Body of pancreas (tissue), 4 donors: ENCODE data around the gene RAB15.

ENCODE experiments used
- POLR2A ChIP-seq, 3 donors: fragments of 450-650 bp; IDR thresholded peaks; one replicate each; pipeline ENCODE4 v1.6.1; 2016; ENCODE audit warnings: antibody characterized with exemption in 3 of 3, mild to moderate bottlenecking in 2 of 3
- TF ChIP-seq, protein P1 (sequence below), 7 experiments: fragments of 450-650 bp in 4 of 7; fragments of 200-600 bp in 3 of 7; sonication (generic) in 3 of 7; IDR thresholded peaks; one replicate each; pipeline ENCODE4 v1.5.1; 2016 to 2019; ENCODE audit warnings: antibody characterized with exemption in 7 of 7

DNA sequence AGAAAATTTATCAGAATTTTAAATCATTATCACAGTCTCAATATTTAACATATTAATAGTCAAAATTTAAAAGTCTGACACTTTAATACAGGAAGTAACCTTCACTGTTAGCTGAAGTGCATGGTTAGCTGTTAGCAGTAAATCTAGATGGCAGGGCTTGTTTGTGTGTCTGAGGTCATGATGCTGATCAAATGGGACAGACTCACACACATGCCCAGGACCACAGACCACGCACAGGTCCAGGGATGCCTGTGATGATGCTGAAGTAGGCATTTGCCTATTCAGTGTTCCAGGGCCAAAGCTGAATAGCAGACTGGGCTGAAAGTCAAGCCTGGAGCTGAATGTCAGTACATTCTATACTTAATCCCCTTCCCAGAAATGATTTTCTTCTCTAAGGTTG is 35.1 kb upstream of the RAB15 start:
- TF ChIP-seq, protein P1, sequence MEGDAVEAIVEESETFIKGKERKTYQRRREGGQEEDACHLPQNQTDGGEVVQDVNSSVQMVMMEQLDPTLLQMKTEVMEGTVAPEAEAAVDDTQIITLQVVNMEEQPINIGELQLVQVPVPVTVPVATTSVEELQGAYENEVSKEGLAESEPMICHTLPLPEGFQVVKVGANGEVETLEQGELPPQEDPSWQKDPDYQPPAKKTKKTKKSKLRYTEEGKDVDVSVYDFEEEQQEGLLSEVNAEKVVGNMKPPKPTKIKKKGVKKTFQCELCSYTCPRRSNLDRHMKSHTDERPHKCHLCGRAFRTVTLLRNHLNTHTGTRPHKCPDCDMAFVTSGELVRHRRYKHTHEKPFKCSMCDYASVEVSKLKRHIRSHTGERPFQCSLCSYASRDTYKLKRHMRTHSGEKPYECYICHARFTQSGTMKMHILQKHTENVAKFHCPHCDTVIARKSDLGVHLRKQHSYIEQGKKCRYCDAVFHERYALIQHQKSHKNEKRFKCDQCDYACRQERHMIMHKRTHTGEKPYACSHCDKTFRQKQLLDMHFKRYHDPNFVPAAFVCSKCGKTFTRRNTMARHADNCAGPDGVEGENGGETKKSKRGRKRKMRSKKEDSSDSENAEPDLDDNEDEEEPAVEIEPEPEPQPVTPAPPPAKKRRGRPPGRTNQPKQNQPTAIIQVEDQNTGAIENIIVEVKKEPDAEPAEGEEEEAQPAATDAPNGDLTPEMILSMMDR (IDR thresholded peaks at IDR 0.05) = no peak
- TF ChIP-seq POLR2A (IDR thresholded peaks at IDR 0.05) = no peak
